ENCODE data around the gene MARCHF10. TPM values are rescaled to one million over a fixed set of nuclear protein-coding genes. Genes with fewer than 3 reads are reported as not detected.

MARCHF10 gene
- total RNA-seq, 1 experiment from 2014 or later = 0.39 TPM

- TF ChIP-seq SIN3A (IDR thresholded peaks at IDR 0.05; ENCODE audit: borderline replicate concordance, insufficient read depth, low read depth, low read length) = no peak
- no peak for TF ChIP-seq POLR2AphosphoS5 (IDR thresholded peaks at IDR 0.05; ENCODE audit: low read depth, low read length)
- no peak for TF ChIP-seq TCF7L2 (IDR thresholded peaks at IDR 0.05; ENCODE audit: low read depth, low read length)
- TF ChIP-seq CTCF (IDR thresholded peaks at IDR 0.05) = no peak
- Histone ChIP-seq H3K9me3 (ENCODE audit: control insufficient read depth, insufficient read depth, low read depth, low read length) (no peaks in the 10 kb centered on the region), H3K27me3 (ENCODE audit: control insufficient read depth, insufficient read depth, low read length) (no peaks in the 10 kb centered on the region), H3K36me3 (ENCODE audit: control insufficient read depth, insufficient read depth, low read length) (no peaks in the 10 kb centered on the region), H3K27ac (ENCODE audit: low read length) (no peak overlapping the region; the same call in 1 of the 2 replicates), H3K4me3 (ENCODE audit: low read depth in 2 of 2, low read length in 2 of 2) (peak overlapping the region in 1 of 2 experiments; percentile 25; a peak in 2 of 4 replicates), H3K4me1 (ENCODE audit: control insufficient read depth, insufficient read depth, low read length) (peaks cover 16% of the 10 kb centered on the region)
- in situ Hi-C loops (cut with HindIII; ENCODE audit: low pct_unique_long_range_greater_than_20kb, low sequenced_read_pairs) = no loop called here
- ATAC-seq (peak; percentile 80), DNase-seq (ENCODE audit: low read depth, low spot score) (peak; percentile 91)
- POLR2A ChIA-PET = no interaction called here
- intact Hi-C loops (cut with micrococcal nuclease; ENCODE audit: unreplicated experiment) = no loop called here
- no TSS peak for BruUV-seq (replicated peaks)
- CTCF ChIA-PET = no interaction called here
Measured at GRCh38 chr17:62791767-62792446, 16.2 kb downstream of the MARCHF10 start.

GRCh38 chr17:62791235-62791734, 16.8 kb downstream of the MARCHF10 start:
- ChIA-PET POLR2A (no interaction called here), CTCF (interaction anchor here (0.6 kb wide), 1 partner anchor 92 kb away, joined by 3 read pairs; no protein-coding TSS in a partner anchor)
- Histone ChIP-seq H3K27ac (ENCODE audit: low read length) (peak overlapping the region; percentile 53), H3K27me3 (ENCODE audit: control insufficient read depth, insufficient read depth, low read length) (no peaks in the 10 kb centered on the region), H3K36me3 (ENCODE audit: control insufficient read depth, insufficient read depth, low read length) (no peaks in the 10 kb centered on the region), H3K4me1 (ENCODE audit: control insufficient read depth, insufficient read depth, low read length) (peaks cover 16% of the 10 kb centered on the region), H3K4me3 (ENCODE audit: low read depth in 2 of 2, low read length in 2 of 2) (peak overlapping the region in 1 of 2 experiments; percentile 25; a peak in 2 of 4 replicates), H3K9me3 (ENCODE audit: control insufficient read depth, insufficient read depth, low read depth, low read length) (no peaks in the 10 kb centered on the region)
- in situ Hi-C loops (cut with HindIII; ENCODE audit: low pct_unique_long_range_greater_than_20kb, low sequenced_read_pairs) (no loop called here), intact Hi-C loops (cut with micrococcal nuclease; ENCODE audit: unreplicated experiment) (no loop called here)
- ATAC-seq (peak; percentile 70), DNase-seq (ENCODE audit: low read depth, low spot score) (peak; percentile 45)
- TF ChIP-seq TCF7L2 (IDR thresholded peaks at IDR 0.05; ENCODE audit: low read depth, low read length) = no peak
- no peak for TF ChIP-seq SIN3A (IDR thresholded peaks at IDR 0.05; ENCODE audit: borderline replicate concordance, insufficient read depth, low read depth, low read length)
- TF ChIP-seq CTCF (IDR thresholded peaks at IDR 0.05) = no peak
- no peak for TF ChIP-seq POLR2AphosphoS5 (IDR thresholded peaks at IDR 0.05; ENCODE audit: low read depth, low read length)
- TF ChIP-seq REST (IDR thresholded peaks at IDR 0.05; ENCODE audit: insufficient read depth in 1 of 2, low read depth in 2 of 2, low read length in 1 of 2) = no peak
- no TSS peak for BruUV-seq (replicated peaks)

Measured in Panc1 (cell line).